Neural crest cell (in vitro differentiated cells): ENCODE results near the gene IMPG2. TPM values are rescaled to one million over a fixed set of nuclear protein-coding genes. Genes with fewer than 3 reads are reported as not detected.

Experiments
- DNase-seq: peaks from one replicate; pipeline ENCODE4 v3.0.0; 2021; ENCODE audit warnings: low read depth, mixed read lengths, low spot score
- H3K27ac Mint-ChIP-seq: one replicate; pipeline ENCODE4 v1.8.0; 2021; ENCODE audit warnings: mild to moderate bottlenecking, mixed read lengths; ENCODE audit not compliant: unreplicated experiment
- H3K27me3 Mint-ChIP-seq: 2 replicates; pipeline ENCODE4 v1.8.0; 2021; ENCODE audit warnings: low read depth, mild to moderate bottlenecking, mixed read lengths
- H3K36me3 Mint-ChIP-seq: 2 replicates; pipeline ENCODE4 v1.8.0; 2021; ENCODE audit warnings: low read depth, mild to moderate bottlenecking, mixed read lengths
- H3K4me1 Mint-ChIP-seq: 2 replicates; pipeline ENCODE4 v1.8.0; 2021; ENCODE audit warnings: mixed read lengths
- H3K4me3 Mint-ChIP-seq: one replicate; pipeline ENCODE4 v1.8.0; 2021; ENCODE audit warnings: mild to moderate bottlenecking, mixed read lengths
- H3K9me3 Mint-ChIP-seq: 2 replicates; pipeline ENCODE4 v1.8.0; 2021; ENCODE audit warnings: mixed read lengths
- total RNA-seq: library from RNA; stranded (reverse); gene quantifications from 2 replicates; pipeline ENCODE4 v1.2.1, GENCODE V29; 2021
- TF ChIP-seq, protein P1 (sequence below): fragments of 200-600 bp; sonication (generic); conservative IDR thresholded peaks from 2 replicates; pipeline ENCODE4 v1.5.0; 2021; ENCODE audit warnings: antibody characterized with exemption, mild to moderate bottlenecking

IMPG2 gene
- total RNA-seq, 1 donor from 2014 or later, result 0.40 TPM

DNA sequence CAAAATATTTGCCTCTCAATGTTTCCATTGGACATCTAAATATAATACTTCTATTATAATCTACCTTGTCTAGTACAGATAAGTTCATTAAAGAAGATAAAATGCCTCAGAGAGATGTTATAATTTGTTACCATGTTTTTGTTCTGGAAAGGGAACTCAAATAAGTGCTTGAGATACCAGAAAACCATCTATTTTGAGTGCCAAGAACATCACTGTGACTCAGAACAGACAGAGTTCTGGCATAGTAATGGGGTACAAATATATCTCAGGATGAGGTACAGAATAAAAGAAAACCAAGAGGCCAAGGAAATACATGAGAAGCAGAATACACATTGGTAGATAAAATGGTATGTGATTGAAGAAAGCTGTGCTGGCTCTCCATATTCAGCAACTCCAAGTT is 58.9 kb downstream of the IMPG2 start:
- TF ChIP-seq, protein P1, sequence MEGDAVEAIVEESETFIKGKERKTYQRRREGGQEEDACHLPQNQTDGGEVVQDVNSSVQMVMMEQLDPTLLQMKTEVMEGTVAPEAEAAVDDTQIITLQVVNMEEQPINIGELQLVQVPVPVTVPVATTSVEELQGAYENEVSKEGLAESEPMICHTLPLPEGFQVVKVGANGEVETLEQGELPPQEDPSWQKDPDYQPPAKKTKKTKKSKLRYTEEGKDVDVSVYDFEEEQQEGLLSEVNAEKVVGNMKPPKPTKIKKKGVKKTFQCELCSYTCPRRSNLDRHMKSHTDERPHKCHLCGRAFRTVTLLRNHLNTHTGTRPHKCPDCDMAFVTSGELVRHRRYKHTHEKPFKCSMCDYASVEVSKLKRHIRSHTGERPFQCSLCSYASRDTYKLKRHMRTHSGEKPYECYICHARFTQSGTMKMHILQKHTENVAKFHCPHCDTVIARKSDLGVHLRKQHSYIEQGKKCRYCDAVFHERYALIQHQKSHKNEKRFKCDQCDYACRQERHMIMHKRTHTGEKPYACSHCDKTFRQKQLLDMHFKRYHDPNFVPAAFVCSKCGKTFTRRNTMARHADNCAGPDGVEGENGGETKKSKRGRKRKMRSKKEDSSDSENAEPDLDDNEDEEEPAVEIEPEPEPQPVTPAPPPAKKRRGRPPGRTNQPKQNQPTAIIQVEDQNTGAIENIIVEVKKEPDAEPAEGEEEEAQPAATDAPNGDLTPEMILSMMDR, result no peak
- DNase-seq, result no peak
- peaks cover 12% of the 10 kb centered on the region for H3K36me3 Mint-ChIP-seq
- no peak overlapping the region for H3K4me3 Mint-ChIP-seq
- peaks cover 22% of the 10 kb centered on the region for H3K9me3 Mint-ChIP-seq
- H3K27ac Mint-ChIP-seq, result no peak overlapping the region
- peaks cover 15% of the 10 kb centered on the region for H3K4me1 Mint-ChIP-seq
- no peaks in the 10 kb centered on the region for H3K27me3 Mint-ChIP-seq

DNA sequence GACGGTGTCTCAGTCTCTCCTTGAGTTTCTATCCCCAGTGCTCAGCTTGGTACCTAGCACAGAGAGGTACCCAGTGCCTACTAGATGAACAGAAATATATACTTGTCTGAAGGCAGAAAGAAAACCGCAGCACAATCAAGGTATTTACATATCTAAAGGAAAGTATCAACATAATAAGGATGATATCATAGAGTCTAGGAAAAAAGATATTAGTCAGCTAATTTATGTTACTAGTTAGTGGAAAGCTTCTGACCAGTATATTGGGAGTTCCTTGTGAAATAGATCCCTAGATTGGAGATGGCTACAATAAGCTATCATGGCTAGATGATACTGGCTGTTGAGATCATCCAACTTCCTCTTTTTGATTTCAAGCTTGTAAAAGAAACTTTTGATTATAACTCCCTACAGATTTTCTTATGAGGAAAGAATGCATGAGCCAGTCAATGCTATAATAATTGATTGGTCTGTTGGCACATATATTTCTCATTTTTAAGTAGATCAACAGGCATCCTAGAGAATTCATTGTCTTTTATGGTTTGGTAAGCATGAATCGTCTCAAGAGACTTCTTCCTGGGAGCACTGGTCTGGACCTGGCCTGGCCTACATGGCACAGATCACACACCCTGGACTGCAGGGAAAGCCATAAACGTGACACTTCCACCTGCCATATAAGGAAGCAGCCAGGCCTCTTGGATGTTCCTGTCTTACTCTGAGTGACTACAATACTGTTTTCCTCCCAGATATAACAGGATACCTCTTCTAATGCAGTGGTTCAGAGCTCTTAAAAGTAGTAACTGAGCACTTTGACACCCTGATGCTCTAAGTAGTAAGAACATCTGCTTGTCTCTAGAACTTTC is 60.7 kb downstream of the IMPG2 start:
- Mint-ChIP-seq H3K36me3 (peaks cover 9% of the 10 kb centered on the region), H3K9me3 (peaks cover 11% of the 10 kb centered on the region), H3K4me1 (peaks cover 20% of the 10 kb centered on the region), H3K4me3 (no peak overlapping the region), H3K27me3 (no peaks in the 10 kb centered on the region), H3K27ac (no peak overlapping the region)
- DNase-seq, result no peak
- TF ChIP-seq, protein P1, result no peak

DNA sequence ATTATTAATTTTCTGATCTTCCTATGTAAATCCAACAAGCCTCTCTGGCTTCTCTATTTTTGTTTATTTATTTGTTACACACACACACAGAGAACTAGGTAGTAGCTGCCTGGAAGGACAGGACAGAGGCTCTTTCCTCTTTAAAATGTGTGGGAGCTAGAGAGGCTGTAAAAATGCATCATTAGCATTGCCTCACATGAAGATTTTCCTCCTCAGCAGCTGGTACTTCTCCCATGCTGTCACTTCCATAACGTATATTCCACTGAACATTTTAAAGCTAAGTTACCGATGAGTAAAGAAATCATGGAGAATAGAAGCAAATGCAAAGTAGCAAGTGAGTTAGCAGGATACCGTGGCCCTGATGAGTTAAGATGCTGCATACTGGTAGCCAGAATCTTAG is 63.9 kb downstream of the IMPG2 start:
- DNase-seq, result no peak
- H3K27me3 Mint-ChIP-seq, result no peaks in the 10 kb centered on the region
- H3K4me3 Mint-ChIP-seq, result no peak overlapping the region
- H3K9me3 Mint-ChIP-seq, result no peaks in the 10 kb centered on the region
- H3K27ac Mint-ChIP-seq, result no peak overlapping the region
- H3K4me1 Mint-ChIP-seq, result peaks cover 16% of the 10 kb centered on the region
- no peaks in the 10 kb centered on the region for H3K36me3 Mint-ChIP-seq
- TF ChIP-seq, protein P1, result no peak

DNA sequence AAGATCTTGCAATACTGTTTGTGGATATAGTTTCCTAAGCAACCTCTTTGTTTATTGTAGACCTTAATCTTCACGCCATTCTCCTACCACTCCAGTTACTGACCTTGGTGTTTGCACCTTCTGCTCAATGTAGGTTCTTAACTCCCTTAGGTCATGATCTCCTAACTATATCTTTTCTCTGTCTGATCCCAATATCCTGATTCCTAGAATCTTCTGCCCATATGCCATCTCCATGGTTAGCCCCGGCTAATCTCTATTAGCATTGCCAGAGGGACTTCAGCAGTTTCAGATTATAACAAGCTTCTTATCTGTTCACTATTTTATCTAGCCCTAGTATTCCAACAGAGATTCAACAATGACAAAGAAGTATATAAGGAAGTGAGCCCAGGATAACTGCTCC is 64.9 kb downstream of the IMPG2 start:
- Mint-ChIP-seq H3K27me3 (no peaks in the 10 kb centered on the region), H3K27ac (no peak overlapping the region), H3K9me3 (no peaks in the 10 kb centered on the region), H3K4me1 (peaks cover 16% of the 10 kb centered on the region), H3K36me3 (no peaks in the 10 kb centered on the region), H3K4me3 (no peak overlapping the region)
- no peak for DNase-seq
- TF ChIP-seq, protein P1, result no peak

DNA sequence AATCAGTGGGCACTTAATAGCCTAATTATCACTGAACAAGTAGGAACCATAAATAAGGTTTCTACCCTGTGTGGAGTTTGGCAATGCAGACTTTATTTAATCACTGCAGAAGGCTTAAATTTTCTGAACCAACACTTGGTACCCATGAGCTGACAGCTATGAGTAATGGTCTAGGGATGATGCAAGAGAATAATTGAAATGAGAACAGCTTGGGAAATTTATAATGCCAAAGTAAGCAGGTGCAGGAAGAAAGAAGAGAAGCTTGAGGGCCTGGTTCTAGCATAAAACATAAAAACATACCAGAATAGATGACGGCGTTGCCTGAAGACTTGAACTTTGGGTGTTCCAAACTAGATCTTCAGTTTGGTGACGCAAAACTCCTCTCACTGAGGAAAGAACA is 67.0 kb downstream of the IMPG2 start:
- H3K36me3 Mint-ChIP-seq, result peaks cover 1% of the 10 kb centered on the region
- no peaks in the 10 kb centered on the region for H3K27me3 Mint-ChIP-seq
- H3K4me1 Mint-ChIP-seq, result peaks cover 33% of the 10 kb centered on the region
- H3K27ac Mint-ChIP-seq, result no peak overlapping the region
- no peak overlapping the region for H3K4me3 Mint-ChIP-seq
- DNase-seq, result no peak
- TF ChIP-seq, protein P1, result no peak
- H3K9me3 Mint-ChIP-seq, result peaks cover 5% of the 10 kb centered on the region
